GM06990 (cell line): ENCODE results near the gene FAM131B.
A peak's percentile ranks its signal among the peaks of the same experiment; 100 is the strongest.

Experiments
- DNase-seq: peaks from one replicate; pipeline ENCODE4 v3.0.0-alpha.2; 2011; ENCODE audit not compliant: insufficient read length; ENCODE audit errors: extremely low read depth
- H3K27me3 ChIP-seq: replicated peaks from 2 replicates; pipeline ENCODE4 v1.6.0; 2011; ENCODE audit warnings: low read length; ENCODE audit not compliant: control insufficient read depth, insufficient read depth
- H3K36me3 ChIP-seq: 2 replicates; pipeline ENCODE4 v1.5.1; 2011; ENCODE audit warnings: low read length; ENCODE audit not compliant: control insufficient read depth, insufficient read depth
- H3K4me3 ChIP-seq: replicated peaks from 2 replicates; pipeline ENCODE4 v1.5.1; 2011; ENCODE audit warnings: low read depth, mild to moderate bottlenecking, control low read depth, low read length
- TF ChIP-seq, protein P1 (sequence below): IDR thresholded peaks from 2 replicates; pipeline ENCODE4 v1.5.1; 2011; ENCODE audit warnings: low read length, control low read depth, mild to moderate bottlenecking, inconsistent platforms; ENCODE audit not compliant: insufficient read depth, poor library complexity, severe bottlenecking

Gene FAM131B

DNA sequence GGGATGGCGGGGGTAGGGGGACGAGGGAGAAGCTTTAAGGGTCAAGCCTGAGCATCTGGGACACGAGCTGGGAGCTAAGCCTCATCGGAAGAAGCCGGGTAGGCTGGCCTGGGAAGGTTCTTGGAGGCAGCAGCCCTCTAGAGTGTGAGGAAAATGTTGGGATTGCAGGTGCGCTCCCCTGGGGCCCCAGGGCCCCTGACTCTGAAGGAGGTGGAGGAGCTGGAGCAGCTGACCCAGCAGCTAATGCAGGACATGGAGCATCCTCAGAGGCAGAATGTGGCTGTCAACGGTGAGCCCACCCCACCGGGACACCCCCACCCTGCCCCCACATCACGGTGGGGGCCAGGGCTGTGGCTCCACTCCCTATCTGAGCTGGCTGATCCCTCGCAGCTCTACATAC, 25.5 kb upstream of the FAM131B start:
- TF ChIP-seq, protein P1, sequence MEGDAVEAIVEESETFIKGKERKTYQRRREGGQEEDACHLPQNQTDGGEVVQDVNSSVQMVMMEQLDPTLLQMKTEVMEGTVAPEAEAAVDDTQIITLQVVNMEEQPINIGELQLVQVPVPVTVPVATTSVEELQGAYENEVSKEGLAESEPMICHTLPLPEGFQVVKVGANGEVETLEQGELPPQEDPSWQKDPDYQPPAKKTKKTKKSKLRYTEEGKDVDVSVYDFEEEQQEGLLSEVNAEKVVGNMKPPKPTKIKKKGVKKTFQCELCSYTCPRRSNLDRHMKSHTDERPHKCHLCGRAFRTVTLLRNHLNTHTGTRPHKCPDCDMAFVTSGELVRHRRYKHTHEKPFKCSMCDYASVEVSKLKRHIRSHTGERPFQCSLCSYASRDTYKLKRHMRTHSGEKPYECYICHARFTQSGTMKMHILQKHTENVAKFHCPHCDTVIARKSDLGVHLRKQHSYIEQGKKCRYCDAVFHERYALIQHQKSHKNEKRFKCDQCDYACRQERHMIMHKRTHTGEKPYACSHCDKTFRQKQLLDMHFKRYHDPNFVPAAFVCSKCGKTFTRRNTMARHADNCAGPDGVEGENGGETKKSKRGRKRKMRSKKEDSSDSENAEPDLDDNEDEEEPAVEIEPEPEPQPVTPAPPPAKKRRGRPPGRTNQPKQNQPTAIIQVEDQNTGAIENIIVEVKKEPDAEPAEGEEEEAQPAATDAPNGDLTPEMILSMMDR, result no peak
- no peak overlapping the region for H3K4me3 ChIP-seq
- DNase-seq, result no peak
- no peaks in the 10 kb centered on the region for H3K27me3 ChIP-seq
- H3K36me3 ChIP-seq, result peaks cover 37% of the 10 kb centered on the region

DNA sequence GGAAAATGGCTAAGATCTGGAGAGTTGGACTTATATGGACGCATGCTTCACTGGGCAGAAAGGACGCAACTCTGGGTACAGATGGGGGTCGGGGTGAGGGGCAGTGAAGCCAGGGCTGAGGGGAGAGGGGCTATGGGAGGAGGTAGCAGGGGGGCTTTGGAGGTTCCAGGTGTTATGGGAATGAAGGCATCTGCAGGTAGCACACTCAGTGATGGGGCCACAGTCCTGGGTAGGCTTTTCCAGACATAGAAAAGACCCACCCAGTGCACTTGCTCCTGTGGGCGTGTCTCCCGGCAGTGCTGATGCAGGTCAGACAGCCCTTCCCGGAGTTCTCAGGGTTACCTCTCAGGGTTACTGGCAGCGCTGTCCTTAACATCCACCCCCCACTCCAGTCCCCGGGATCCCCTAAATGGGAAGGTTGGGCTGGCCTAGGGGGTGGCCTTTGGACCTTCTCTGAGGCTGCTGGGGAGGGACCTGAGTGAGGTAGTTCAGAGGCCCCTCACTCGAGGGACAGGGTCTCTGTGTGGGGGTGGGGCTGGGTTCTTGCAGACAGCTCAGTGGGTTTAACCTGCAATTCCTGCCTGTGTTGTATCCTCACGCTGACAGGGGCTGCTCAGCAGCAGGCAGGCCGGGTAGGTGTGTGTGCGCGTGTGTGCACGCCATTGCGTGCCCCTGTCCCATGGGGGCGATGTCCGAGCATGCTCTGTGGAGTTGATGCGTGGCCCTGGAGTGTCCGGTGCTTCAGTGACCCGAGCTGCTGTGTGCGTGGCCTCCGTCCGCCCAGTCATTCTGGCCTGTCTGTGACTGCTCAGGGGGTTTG, 24.9 kb upstream of the FAM131B start:
- DNase-seq, result no peak
- TF ChIP-seq, protein P1, result peak; percentile 17
- no peaks in the 10 kb centered on the region for H3K27me3 ChIP-seq
- peaks cover 35% of the 10 kb centered on the region for H3K36me3 ChIP-seq
- H3K4me3 ChIP-seq, result no peak overlapping the region

DNA sequence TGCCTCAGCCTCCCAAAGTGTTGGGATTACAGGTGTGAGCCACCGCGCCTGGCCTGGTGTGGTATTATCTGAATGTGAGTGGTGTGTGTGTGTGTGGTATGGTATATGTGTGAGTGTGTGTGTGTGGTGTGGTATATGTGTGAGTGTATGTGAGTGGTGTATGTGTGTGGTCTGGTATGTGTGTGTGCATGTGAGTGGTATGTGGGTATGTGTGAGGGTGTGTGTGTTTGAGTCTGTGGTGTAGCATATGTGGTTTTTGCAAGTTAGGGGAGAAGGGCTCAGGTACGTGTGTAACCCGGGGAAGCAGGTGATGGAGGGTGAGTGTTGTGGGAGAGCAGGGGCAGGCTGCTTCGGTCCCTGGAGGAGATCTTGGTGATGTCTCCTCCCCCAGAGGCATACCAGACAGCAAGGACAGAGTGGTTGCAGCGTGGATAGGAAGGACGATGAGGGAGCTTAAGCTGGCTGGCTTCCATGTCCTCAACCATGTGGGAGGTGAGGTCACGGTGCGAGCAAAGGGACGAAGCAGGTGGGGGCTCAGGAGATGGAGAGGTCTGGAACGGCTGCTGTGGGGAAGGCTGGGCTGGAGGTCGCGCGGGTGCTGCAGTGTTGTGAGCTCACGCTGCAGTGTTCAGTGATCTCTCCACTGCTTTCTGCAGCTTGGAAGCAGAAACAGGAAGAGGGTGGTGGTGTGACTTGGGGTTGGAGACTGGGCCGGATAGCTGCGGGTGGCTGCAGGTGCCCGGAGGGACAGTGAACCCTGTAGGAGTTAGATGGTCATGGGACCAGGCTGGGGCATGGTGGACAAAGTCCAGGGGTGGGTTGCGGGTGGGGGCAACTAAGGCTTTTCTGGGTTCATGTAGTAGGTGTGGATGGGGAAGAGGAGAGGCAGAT, 23.6 kb upstream of the FAM131B start:
- H3K4me3 ChIP-seq, result no peak overlapping the region
- H3K27me3 ChIP-seq, result no peaks in the 10 kb centered on the region
- no peak for DNase-seq
- TF ChIP-seq, protein P1, result no peak
- peaks cover 32% of the 10 kb centered on the region for H3K36me3 ChIP-seq

DNA sequence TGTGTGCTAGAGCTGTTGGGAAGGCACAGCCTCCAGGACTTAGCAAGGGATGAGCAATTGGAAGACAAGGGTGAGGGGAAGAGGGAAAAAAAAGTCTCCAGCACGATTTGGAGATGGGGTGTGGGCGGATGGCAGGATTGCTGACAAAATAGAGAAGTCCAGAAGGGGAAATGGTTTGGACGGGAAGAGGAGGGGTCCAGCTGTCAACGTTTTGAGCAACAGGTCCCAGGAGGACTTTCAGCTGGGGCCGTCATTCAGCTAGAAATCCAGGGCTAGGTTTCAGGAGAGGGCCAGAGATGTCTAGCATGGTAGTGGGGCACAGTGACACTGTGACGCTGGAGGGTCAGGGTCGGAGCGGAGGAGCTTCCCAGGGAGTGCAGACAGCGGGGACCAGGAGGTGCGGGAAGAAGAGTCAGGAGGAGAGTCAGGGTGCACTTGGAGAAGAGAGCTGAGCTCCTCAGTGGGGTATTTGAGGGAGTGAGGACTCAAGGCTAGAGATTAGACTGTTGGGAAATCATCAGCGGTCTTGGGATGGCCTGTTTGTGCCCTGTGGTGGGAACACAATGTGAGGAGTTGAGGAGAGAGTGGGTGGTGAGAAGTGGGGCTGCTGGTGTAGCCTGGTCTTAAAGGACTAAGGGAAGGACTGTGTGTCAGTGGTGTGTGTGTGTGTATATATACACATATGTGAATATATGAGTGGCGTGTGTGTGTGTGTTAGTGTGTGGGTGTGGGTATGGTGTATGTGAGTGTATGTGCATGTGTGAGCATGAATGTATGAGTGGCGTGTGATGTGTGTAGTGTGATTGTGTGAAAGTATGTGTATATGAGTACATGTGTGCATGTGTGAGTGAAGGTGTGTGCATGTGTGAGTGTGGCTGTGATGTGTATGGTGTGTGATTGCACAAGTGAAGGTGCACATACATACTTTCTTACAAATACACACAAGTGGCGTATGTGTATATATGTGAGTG, 22.4 kb upstream of the FAM131B start:
- Histone ChIP-seq H3K36me3 (peaks cover 25% of the 10 kb centered on the region), H3K4me3 (no peak overlapping the region), H3K27me3 (no peaks in the 10 kb centered on the region)
- TF ChIP-seq, protein P1, result no peak
- no peak for DNase-seq

DNA sequence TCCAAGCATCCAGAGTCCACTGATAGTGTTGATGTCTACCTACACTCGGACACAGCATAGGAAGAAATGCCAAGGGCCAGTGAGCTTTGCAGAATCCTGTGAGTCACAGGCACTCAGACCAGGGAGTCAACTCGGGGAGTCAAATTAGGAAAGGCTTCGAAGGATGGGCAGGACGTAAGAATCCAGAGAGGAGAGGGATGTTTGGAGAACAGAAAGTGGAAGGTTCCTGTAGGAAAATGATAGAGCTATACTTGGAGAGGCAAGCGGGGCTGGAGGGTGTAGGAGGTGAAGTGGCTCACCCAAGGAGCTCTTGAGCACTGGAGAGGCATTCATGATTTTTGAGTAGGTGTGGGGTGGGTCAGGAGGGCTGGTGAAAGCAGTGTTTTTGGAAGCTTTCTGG, 21.6 kb upstream of the FAM131B start:
- no peak overlapping the region for H3K4me3 ChIP-seq
- peaks cover 18% of the 10 kb centered on the region for H3K36me3 ChIP-seq
- H3K27me3 ChIP-seq, result no peaks in the 10 kb centered on the region
- TF ChIP-seq, protein P1, result no peak
- no peak for DNase-seq
